Esophagus muscularis mucosa (tissue), 4 donors: ENCODE measurements around the gene SNED1.

Experiments
- EP300 ChIP-seq: sonication (generic); formaldehyde crosslinking; IDR thresholded peaks from one replicate; pipeline ENCODE4 v1.6.1; 2017; ENCODE audit warnings: antibody characterized with exemption
- POLR2A ChIP-seq: fragments of 450-650 bp; IDR thresholded peaks from one replicate; pipeline ENCODE4 v1.6.1; 2017; ENCODE audit warnings: antibody characterized with exemption, moderate library complexity, mild to moderate bottlenecking, low read depth
- POLR2AphosphoS5 ChIP-seq, 2 donors: sonication (generic); formaldehyde crosslinking; IDR thresholded peaks; one replicate each; pipeline ENCODE4 v1.6.1; 2017; ENCODE audit warnings: antibody characterized with exemption in 2 of 2
- TF ChIP-seq, protein P1 (sequence below), 3 experiments: fragments of 200-600 bp in 2 of 3; fragments of 450-650 bp in 1 of 3; sonication (generic) in 2 of 3; IDR thresholded peaks; one replicate each; pipeline ENCODE4 v1.5.1; 2017 to 2019; ENCODE audit warnings: antibody characterized with exemption in 3 of 3, mild to moderate bottlenecking in 2 of 3, moderate library complexity in 1 of 3

GRCh38 chr2:241108271-241109209, 110.1 kb downstream of the SNED1 start:
- TF ChIP-seq, protein P1, sequence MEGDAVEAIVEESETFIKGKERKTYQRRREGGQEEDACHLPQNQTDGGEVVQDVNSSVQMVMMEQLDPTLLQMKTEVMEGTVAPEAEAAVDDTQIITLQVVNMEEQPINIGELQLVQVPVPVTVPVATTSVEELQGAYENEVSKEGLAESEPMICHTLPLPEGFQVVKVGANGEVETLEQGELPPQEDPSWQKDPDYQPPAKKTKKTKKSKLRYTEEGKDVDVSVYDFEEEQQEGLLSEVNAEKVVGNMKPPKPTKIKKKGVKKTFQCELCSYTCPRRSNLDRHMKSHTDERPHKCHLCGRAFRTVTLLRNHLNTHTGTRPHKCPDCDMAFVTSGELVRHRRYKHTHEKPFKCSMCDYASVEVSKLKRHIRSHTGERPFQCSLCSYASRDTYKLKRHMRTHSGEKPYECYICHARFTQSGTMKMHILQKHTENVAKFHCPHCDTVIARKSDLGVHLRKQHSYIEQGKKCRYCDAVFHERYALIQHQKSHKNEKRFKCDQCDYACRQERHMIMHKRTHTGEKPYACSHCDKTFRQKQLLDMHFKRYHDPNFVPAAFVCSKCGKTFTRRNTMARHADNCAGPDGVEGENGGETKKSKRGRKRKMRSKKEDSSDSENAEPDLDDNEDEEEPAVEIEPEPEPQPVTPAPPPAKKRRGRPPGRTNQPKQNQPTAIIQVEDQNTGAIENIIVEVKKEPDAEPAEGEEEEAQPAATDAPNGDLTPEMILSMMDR (IDR thresholded peaks at IDR 0.05): no peak
- TF ChIP-seq POLR2A (no peak), EP300 (no peak), POLR2AphosphoS5 (IDR thresholded peaks at IDR 0.05) (no peak)
